ENCODE measurements around the gene ITCH. TPM values are rescaled to one million over a fixed set of nuclear protein-coding genes. Genes with fewer than 3 reads are reported as not detected.

The ITCH gene
- total RNA-seq, 1 donor from 2014 or later: 66.3 TPM

GRCh38 chr20:34557936-34558319, 194.9 kb downstream of the ITCH start:
- ATAC-seq (ENCODE audit: low read depth) (no peak), DNase-seq (no peak)
- intact Hi-C loops (cut with micrococcal nuclease): loop anchor here (1.0 to 2.0 kb wide), 3 partner anchors 41 to 151 kb away; partner anchors contain the start of genes DYNLRB1 and PIGU
- POLR2A ChIA-PET: interaction anchor here (0.7 to 1.5 kb wide), 5 partner anchors 41 to 1184 kb away, joined by 3 to 4 read pairs (median 3); partner anchors contain the start of genes EIF2S2, RBM39 and TP53INP2
- Mint-ChIP-seq H3K9me3 (no peaks in the 10 kb centered on the region), H3K36me3 (ENCODE audit: low read depth) (no peaks in the 10 kb centered on the region), H3K27me3 (no peaks in the 10 kb centered on the region), H3K27ac (peak overlapping the region; percentile 50), H3K4me3 (peak overlapping the region; percentile 85), H3K4me1 (peaks cover 21% of the 10 kb centered on the region)
- TF ChIP-seq CTCF (IDR thresholded peaks at IDR 0.05): no peak
- CTCF ChIA-PET: interaction anchor here (1.1 kb wide), 1 partner anchor 245 kb away, joined by 3 read pairs; no protein-coding TSS in a partner anchor

GRCh38 chr20:34558320-34559218, 195.5 kb downstream of the ITCH start, which contains the start of gene MAP1LC3A:
Gene MAP1LC3A (plus strand): TSS chr20:34558718. CDS start chr20:34558869, 151 bp downstream.
- peak within 1 kb of the TSS; percentile 53 for H3K27ac Mint-ChIP-seq
- DNase-seq (peak; percentile 91), ATAC-seq (ENCODE audit: low read depth) (peak; percentile 81)
- no peaks in the 10 kb centered on the region for H3K9me3 Mint-ChIP-seq
- peaks cover 21% of the 10 kb centered on the region for H3K4me1 Mint-ChIP-seq
- no peaks in the 10 kb centered on the region for H3K27me3 Mint-ChIP-seq
- H3K36me3 Mint-ChIP-seq (ENCODE audit: low read depth): no peaks in the 10 kb centered on the region
- TF ChIP-seq CTCF (IDR thresholded peaks at IDR 0.05): no peak
- intact Hi-C loops (cut with micrococcal nuclease): loop anchor here (1.0 to 2.0 kb wide), 3 partner anchors 42 to 151 kb away; partner anchors contain the start of genes DYNLRB1 and PIGU
- peak within 1 kb of the TSS; percentile 85 for H3K4me3 Mint-ChIP-seq
- ChIA-PET CTCF (interaction anchor here (1.1 kb wide), 1 partner anchor 246 kb away, joined by 3 read pairs; no protein-coding TSS in a partner anchor), POLR2A (interaction anchor here (0.7 to 1.5 kb wide), 6 partner anchors 12 to 1184 kb away, joined by 3 to 5 read pairs (median 3); partner anchors contain the start of genes EIF2S2, RBM39 and TP53INP2)

DNA sequence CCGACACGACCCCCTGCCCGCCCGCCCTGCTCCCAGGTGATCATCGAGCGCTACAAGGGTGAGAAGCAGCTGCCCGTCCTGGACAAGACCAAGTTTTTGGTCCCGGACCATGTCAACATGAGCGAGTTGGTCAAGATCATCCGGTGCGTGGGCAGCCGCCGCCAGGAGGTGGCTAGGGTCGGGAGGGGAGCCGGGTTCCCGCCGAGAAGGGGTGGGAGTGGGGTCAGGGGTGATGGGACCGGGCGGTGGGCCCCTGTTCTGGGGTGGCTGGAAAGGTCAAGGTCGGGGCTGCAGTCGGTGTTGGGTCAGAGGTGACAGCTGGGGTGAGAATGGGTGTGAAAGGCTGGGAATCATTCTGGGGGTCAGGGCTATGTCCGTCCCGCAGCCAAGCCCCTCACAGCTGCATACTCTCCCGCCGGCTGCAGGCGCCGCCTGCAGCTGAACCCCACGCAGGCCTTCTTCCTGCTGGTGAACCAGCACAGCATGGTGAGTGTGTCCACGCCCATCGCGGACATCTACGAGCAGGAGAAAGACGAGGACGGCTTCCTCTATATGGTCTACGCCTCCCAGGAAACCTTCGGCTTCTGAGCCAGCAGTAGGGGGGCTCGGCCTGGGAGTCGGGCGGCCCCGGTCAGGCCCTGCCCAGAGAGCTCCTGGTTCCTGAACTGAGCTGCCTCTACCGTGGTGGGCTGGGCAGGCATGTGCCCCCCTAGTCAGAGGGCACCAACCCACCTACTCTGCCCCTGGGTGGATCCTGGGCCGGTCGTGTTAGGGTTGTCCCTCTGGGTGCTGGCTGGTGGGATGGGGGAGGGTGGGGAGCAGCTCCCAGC, 196.5 kb downstream of the ITCH start:
- DNase-seq (no peak), ATAC-seq (ENCODE audit: low read depth) (no peak)
- Mint-ChIP-seq H3K4me3 (peak overlapping the region; percentile 73), H3K27ac (peak overlapping the region; percentile 53), H3K27me3 (no peaks in the 10 kb centered on the region), H3K36me3 (ENCODE audit: low read depth) (peaks cover under 1% of the 10 kb centered on the region), H3K9me3 (no peaks in the 10 kb centered on the region), H3K4me1 (peaks cover 21% of the 10 kb centered on the region)
- TF ChIP-seq CTCF (IDR thresholded peaks at IDR 0.05): no peak
- ChIA-PET CTCF (no interaction called here), POLR2A (interaction anchor here (1.1 to 1.4 kb wide), 2 partner anchors 11 to 447 kb away, joined by 3 to 5 read pairs; partner anchors contain the start of gene EIF2S2)
- intact Hi-C loops (cut with micrococcal nuclease): loop anchor here (2.0 kb wide), 1 partner anchor 43 kb away; the partner anchor contains the start of gene DYNLRB1

GRCh38 chr20:34560141-34560523, 197.1 kb downstream of the ITCH start:
- CTCF ChIA-PET: no interaction called here

More at GRCh38 chr20:34560141-34560523, 197.1 kb downstream of the ITCH start:
- ATAC-seq (ENCODE audit: low read depth) (no peak), DNase-seq (no peak)
- H3K9me3 Mint-ChIP-seq: no peaks in the 10 kb centered on the region
- peaks cover 2% of the 10 kb centered on the region for H3K36me3 Mint-ChIP-seq (ENCODE audit: low read depth)
- peak overlapping the region; percentile 30 for H3K4me3 Mint-ChIP-seq
- peak overlapping the region; percentile 66 for H3K27ac Mint-ChIP-seq
- peaks cover 21% of the 10 kb centered on the region for H3K4me1 Mint-ChIP-seq
- intact Hi-C loops (cut with micrococcal nuclease): no loop called here
- POLR2A ChIA-PET: no interaction called here
- no peaks in the 10 kb centered on the region for H3K27me3 Mint-ChIP-seq
- TF ChIP-seq CTCF (IDR thresholded peaks at IDR 0.05): no peak
